HepG2 (cell line): ENCODE data around the gene NUTF2. TPM values are rescaled to one million over a fixed set of nuclear protein-coding genes. Genes with fewer than 3 reads are reported as not detected.

Source experiments
- ATAC-seq: fragments of 200-7000 bp; cut with Tn5 transposase; 3 replicates; pipeline ENCODE4 v1.9.1; 2020; ENCODE audit warnings: mild to moderate bottlenecking, moderate library complexity
- BruUV-seq: library from RNA; stranded (reverse); fragments of 400-500 nt; replicated peaks from 2 replicates; lab custom pipeline; 2021; lab: Mats Ljungman, UMichigan
- CTCF ChIA-PET: fragments of 300-600 bp; formaldehyde crosslinking; extraction: SDS; loops from one replicate; lab custom pipeline; 2021; ENCODE audit warnings: low total read pairs, inconsistent platforms, low intra/inter-chr PET ratio; lab: Yijun Ruan, JAX
- POLR2A ChIA-PET: fragments of 350-600 bp; sonication (Branson Sonifier 250); formaldehyde crosslinking; loops from one replicate; lab custom pipeline; 2020; ENCODE audit warnings: antibody characterized with exemption, inconsistent platforms; lab: Yijun Ruan, JAX
- DNase-seq: peaks from one replicate; pipeline ENCODE4 v3.0.0-alpha.2; 2015; ENCODE audit warnings: low spot score
- FAIRE-seq: peaks from 3 replicates; lab custom pipeline; 2011; peaks lifted over from hg19 to GRCh38; lab: Jason Lieb, UNC
- H2AFZ ChIP-seq: one replicate; pipeline ENCODE4 v1.6.1; 2011; ENCODE audit warnings: low read length, inconsistent platforms
- H3K27ac ChIP-seq: fragments of 300-600 bp; 3 replicates; pipeline ENCODE4 v1.8.0; 2011; ENCODE audit warnings: mixed run types, mild to moderate bottlenecking, mixed read lengths, low read length, inconsistent platforms; ENCODE audit not compliant: insufficient read depth; ENCODE audit errors: extremely low read length
- H3K27me3 ChIP-seq, 2 experiments: fragments of 200-600 bp in 1 of 2; 2 replicates in 1 of 2; 3 replicates in 1 of 2; pipeline versions ENCODE4 v1.6.0 to v1.8.0; 2011; ENCODE audit warnings: low read length in 2 of 2, mild to moderate bottlenecking in 2 of 2, moderate library complexity in 2 of 2, inconsistent platforms in 1 of 2; ENCODE audit not compliant: insufficient read depth in 2 of 2, control insufficient read depth in 1 of 2
- H3K36me3 ChIP-seq, 2 experiments: fragments of 200-600 bp in 1 of 2; replicated peaks in 1 of 2; 2 replicates in 1 of 2; 3 replicates in 1 of 2; pipeline versions ENCODE4 v1.5.1 to v1.8.0; 2011; ENCODE audit warnings: low read length in 2 of 2, inconsistent platforms in 1 of 2; ENCODE audit not compliant: insufficient read depth in 2 of 2, control insufficient read depth in 1 of 2
- H3K4me1 ChIP-seq: 2 replicates; pipeline ENCODE4 v1.5.1; 2012; ENCODE audit warnings: low read length, inconsistent platforms; ENCODE audit not compliant: insufficient read depth
- H3K4me2 ChIP-seq: 2 replicates; pipeline ENCODE4 v1.6.0; 2011; ENCODE audit warnings: low read depth, low read length, inconsistent platforms
- H3K4me3 ChIP-seq, 3 experiments: fragments of 200-600 bp in 1 of 3; sonication (generic), shearing (Covaris generic) in 1 of 3; replicated peaks in 1 of 3; 2 replicates each; pipeline ENCODE4 v1.5.1; 2011 to 2016; ENCODE audit warnings: low read length in 3 of 3, inconsistent platforms in 2 of 3, low read depth in 2 of 3, mild to moderate bottlenecking in 2 of 3, control low read depth in 1 of 3, mixed read lengths in 1 of 3; ENCODE audit not compliant: insufficient read depth in 1 of 3
- H3K79me2 ChIP-seq: one replicate; pipeline ENCODE4 v1.6.1; 2011; ENCODE audit warnings: low read length, inconsistent platforms; ENCODE audit not compliant: insufficient read depth
- H3K9ac ChIP-seq: 2 replicates; pipeline ENCODE4 v1.6.0; 2011; ENCODE audit warnings: mild to moderate bottlenecking, low read depth, low read length, inconsistent platforms; ENCODE audit not compliant: insufficient read depth
- H3K9me3 ChIP-seq: 2 replicates; pipeline ENCODE4 v1.5.1; 2012; ENCODE audit warnings: mild to moderate bottlenecking, low read length
- H4K20me1 ChIP-seq: 2 replicates; pipeline ENCODE4 v1.6.0; 2011; ENCODE audit warnings: inconsistent platforms, mild to moderate bottlenecking, low read length, moderate library complexity; ENCODE audit not compliant: insufficient read depth
- FOXK2 ChIP-seq: fragments of 450-650 bp; IDR thresholded peaks from 2 replicates; pipeline ENCODE4 v1.6.1; 2016
- GPBP1L1 ChIP-seq: sonication (generic); formaldehyde crosslinking; IDR thresholded peaks from 2 replicates; pipeline ENCODE4 v1.5.0; 2020; ENCODE audit warnings: mild to moderate bottlenecking, missing genetic modification reagents
- HDAC2 ChIP-seq: sonication (generic); formaldehyde crosslinking; IDR thresholded peaks from 2 replicates; pipeline ENCODE4 v1.4.0; 2020; ENCODE audit warnings: missing genetic modification reagents
- HNRNPL ChIP-seq: fragments of 200-400 bp; formaldehyde crosslinking; IDR thresholded peaks from 2 replicates; pipeline ENCODE4 v1.6.1; 2017; ENCODE audit warnings: mild to moderate bottlenecking, low read depth, low read length
- HOXD1 ChIP-seq: sonication (generic); formaldehyde crosslinking; IDR thresholded peaks from 2 replicates; pipeline ENCODE4 v1.5.0; 2020; ENCODE audit warnings: missing genetic modification reagents
- KDM1A ChIP-seq: IDR thresholded peaks from 2 replicates; pipeline ENCODE4 v1.6.1; 2016; ENCODE audit warnings: missing compliant biosample characterization
- MLXIP ChIP-seq: sonication (generic); formaldehyde crosslinking; IDR thresholded peaks from 2 replicates; pipeline ENCODE4 v1.9.0; 2021; ENCODE audit warnings: missing genetic modification reagents, borderline replicate concordance
- MXD3 ChIP-seq: IDR thresholded peaks from 2 replicates; pipeline ENCODE4 v1.6.1; 2016; ENCODE audit warnings: mild to moderate bottlenecking, missing biosample characterization, missing genetic modification reagents
- POLR2G ChIP-seq: fragments of 200-400 bp; formaldehyde crosslinking; IDR thresholded peaks from 2 replicates; pipeline ENCODE4 v1.6.1; 2018; ENCODE audit warnings: mild to moderate bottlenecking, low read depth, low read length, moderate library complexity
- ZFP36L2 ChIP-seq: sonication (generic); formaldehyde crosslinking; IDR thresholded peaks from 2 replicates; pipeline ENCODE4 v1.4.0; 2020; ENCODE audit warnings: missing genetic modification reagents
- ZNF142 ChIP-seq: sonication (generic); formaldehyde crosslinking; IDR thresholded peaks from 2 replicates; pipeline ENCODE4 v1.4.0; 2020; ENCODE audit warnings: missing genetic modification reagents
- ZNF460 ChIP-seq: sonication (generic); formaldehyde crosslinking; IDR thresholded peaks from 2 replicates; pipeline ENCODE4 v1.5.1; 2020; ENCODE audit warnings: missing genetic modification reagents, mild to moderate bottlenecking, borderline replicate concordance
- ZNF562 ChIP-seq: sonication (generic); formaldehyde crosslinking; IDR thresholded peaks from 2 replicates; pipeline ENCODE4 v1.8.0; 2022; ENCODE audit warnings: missing genetic modification reagents, borderline replicate concordance
- ZNF577 ChIP-seq: sonication (generic); formaldehyde crosslinking; IDR thresholded peaks from 2 replicates; pipeline ENCODE4 v1.4.0; 2020; ENCODE audit warnings: mild to moderate bottlenecking, low read depth, missing genetic modification reagents, borderline replicate concordance
- ZNF614 ChIP-seq: IDR thresholded peaks from 2 replicates; pipeline ENCODE4 v1.6.1; 2018; ENCODE audit warnings: missing biosample characterization, missing genetic modification reagents, inconsistent platforms, borderline replicate concordance
- ZSCAN25 ChIP-seq: sonication (generic); formaldehyde crosslinking; IDR thresholded peaks from 2 replicates; pipeline ENCODE4 v1.8.0; 2022; ENCODE audit warnings: mild to moderate bottlenecking, missing genetic modification reagents
- WGBS: methylation state at CpG from one replicate; pipeline ENCODE4 v1.1.6; 2017; ENCODE audit warnings: low lambda C conversion rate; 5-methylcytosine and 5-hydroxymethylcytosine counted together
- in situ Hi-C: cut with HindIII; loops from 2 replicates; pipeline ENCODE4 v1.10.0; 2017; ENCODE audit warnings: low pct_unique_long_range_greater_than_20kb; ENCODE audit not compliant: extremely low pct_ligation_motif_present
- intact Hi-C: fragments of 100-400 bp; cut with micrococcal nuclease; formaldehyde crosslinking; loops from one replicate; pipeline ENCODE4 v1.10.0; 2022; ENCODE audit not compliant: unreplicated experiment
- polyA plus RNA-seq, 8 experiments: library from polyadenylated mRNA; depleted of rRNA in 3 of 8; stranded (reverse) in 7 of 8; unstranded in 1 of 8; fragments of >200 nt; fragmentation: Illumina TruSeq in 4 of 8; extraction: Trizol in 4 of 8; gene quantifications; 2 replicates each; pipeline versions ENCODE4 v1.2.1 to v1.2.3, GENCODE V29; 2011 to 2016; ENCODE audit warnings: low read depth in 4 of 8, missing spikeins in 1 of 8, mixed read lengths in 1 of 8; ENCODE audit not compliant: insufficient read depth in 1 of 8
- total RNA-seq, 5 experiments: library from RNA; depleted of rRNA; stranded (reverse); fragments of >200 nt; fragmentation: Illumina TruSeq; extraction: Trizol; gene quantifications; 2 replicates each; pipeline ENCODE4 v1.2.3, GENCODE V29; 2016; ENCODE audit warnings: low read depth in 1 of 5

Gene NUTF2
- total and polyA plus RNA-seq, 2 of the 13 experiments (the other 11 are each of a cell fraction or from before 2014, with no cell fraction given), result 168 to 214 TPM

- ChIA-PET CTCF (no interaction called here), POLR2A (no interaction called here)
- Histone ChIP-seq H3K4me2 (peak overlapping the region; percentile 13; the same call in 1 of the 2 replicates), H4K20me1 (no peaks in the 10 kb centered on the region), H3K36me3 (no peaks in the 10 kb centered on the region), H3K27ac (no peak overlapping the region), H3K79me2 (peaks cover 10% of the 10 kb centered on the region), H3K4me3 (no peak overlapping the region), H3K4me1 (peaks cover 34% of the 10 kb centered on the region), H3K9ac (no peak overlapping the region), H3K27me3 (no peaks in the 10 kb centered on the region; a peak in 1 of 5 replicates), H3K9me3 (no peaks in the 10 kb centered on the region), H2AFZ (no peak overlapping the region)
- no TSS peak for BruUV-seq
- intact Hi-C loops, result no loop called here
- DNase-seq (no peak), ATAC-seq (no peak), FAIRE-seq (no peak)
- in situ Hi-C loops, result no loop called here
- 67% methylated on average over 2 of the region's 2 CpGs for WGBS
- no peak for TF ChIP-seq ZFP36L2 (CRISPR knock-in tag)
- TF ChIP-seq FOXK2, result no peak
- no peak for TF ChIP-seq GPBP1L1 (CRISPR knock-in tag)
- TF ChIP-seq ZNF577 (CRISPR knock-in tag), result no peak
- no peak for TF ChIP-seq HDAC2 (CRISPR knock-in tag)
- TF ChIP-seq ZSCAN25, result no peak
- no peak for TF ChIP-seq KDM1A (CRISPR knock-in tag)
- TF ChIP-seq POLR2G, result no peak
- TF ChIP-seq MXD3 (CRISPR knock-in tag), result no peak
- TF ChIP-seq MLXIP (CRISPR knock-in tag), result no peak
- no peak for TF ChIP-seq ZNF142 (CRISPR knock-in tag)
- TF ChIP-seq ZNF460 (CRISPR knock-in tag), result no peak
- TF ChIP-seq HNRNPL, result no peak
- no peak for TF ChIP-seq ZNF562 (CRISPR knock-in tag)
- no peak for TF ChIP-seq HOXD1 (CRISPR knock-in tag)
- TF ChIP-seq ZNF614, result no peak
These were observed 8.9 kb upstream of the NUTF2 start for GRCh38 chr16:67837811-67838210.
